Right kidney (tissue), 1 donor: ENCODE measurements around the gene NAA60.
"Not testable (repeated sequence)": the region's sequence is repeated elsewhere in the genome, so short reads cannot be mapped to it uniquely, and the experiment has no call there.

Experiments
- DNase-seq: peaks from one replicate; pipeline ENCODE4 v3.0.0-alpha.2; 2016

The NAA60 gene

GRCh38 chr16:3509470-3509928 lies 66.0 kb downstream of the NAA60 start:
- no peak for DNase-seq

DNA sequence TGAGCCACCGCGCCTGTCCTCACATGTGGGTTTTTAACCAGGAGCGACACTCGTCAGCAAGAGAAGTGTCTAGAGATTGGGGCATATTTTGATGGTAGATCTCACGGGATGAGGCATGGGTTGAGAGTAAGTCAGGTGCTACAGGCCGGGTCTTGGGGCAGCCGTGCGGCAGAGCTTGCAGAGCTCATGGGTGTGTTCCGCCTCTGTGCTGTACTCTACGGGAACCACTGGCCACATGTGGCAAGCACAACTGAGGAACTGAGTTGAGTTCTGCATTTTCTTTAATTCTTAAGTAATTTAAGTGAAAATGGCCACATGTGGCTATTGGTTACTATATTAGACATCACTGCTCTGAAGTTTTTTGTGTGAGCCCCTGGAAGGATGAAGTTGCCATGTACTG lies 66.9 kb downstream of the NAA60 start:
- no peak for DNase-seq

DNA sequence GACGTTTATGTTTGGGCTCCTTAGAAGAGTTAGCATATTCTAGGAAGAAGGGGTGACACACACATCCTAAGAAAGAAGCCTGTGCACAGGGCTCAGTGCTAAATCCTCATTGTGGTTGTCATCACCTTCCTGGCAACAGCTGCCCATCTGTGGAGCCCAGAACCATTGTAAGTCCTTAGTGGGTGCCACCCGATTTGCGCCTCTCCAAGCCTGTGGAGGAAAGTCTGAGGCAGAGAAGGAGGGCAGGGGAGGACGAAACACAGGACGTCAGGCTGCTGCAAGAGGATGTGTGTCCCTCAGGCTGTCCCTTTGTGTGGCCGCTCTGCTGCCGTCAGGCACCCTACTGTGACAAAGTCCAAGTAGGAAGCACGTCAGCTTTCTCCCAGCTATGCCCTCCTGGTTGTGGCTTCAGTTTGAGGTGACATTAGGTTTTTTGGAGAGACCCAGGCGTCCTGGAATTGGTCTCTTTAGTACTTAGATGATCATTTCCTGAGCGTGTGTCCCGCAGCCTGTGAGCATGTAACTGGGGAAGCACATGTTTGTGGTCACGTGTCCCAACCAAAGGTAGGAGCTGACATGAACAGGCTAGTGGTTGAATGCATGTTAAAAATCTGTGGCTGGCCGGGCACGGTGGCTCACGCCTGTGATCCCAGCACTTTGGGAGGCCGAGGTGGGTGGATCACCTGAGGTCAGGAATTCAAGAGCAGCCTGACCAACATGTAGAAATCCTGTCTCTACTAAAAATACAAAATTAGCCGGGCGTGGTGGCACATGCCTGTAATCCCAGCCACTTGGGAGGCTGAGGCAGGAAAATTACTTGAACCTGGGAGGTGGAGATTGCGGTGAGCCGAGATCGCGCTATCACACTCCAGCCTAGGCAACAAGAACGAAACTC lies 68.1 kb downstream of the NAA60 start:
- DNase-seq = no peak

DNA sequence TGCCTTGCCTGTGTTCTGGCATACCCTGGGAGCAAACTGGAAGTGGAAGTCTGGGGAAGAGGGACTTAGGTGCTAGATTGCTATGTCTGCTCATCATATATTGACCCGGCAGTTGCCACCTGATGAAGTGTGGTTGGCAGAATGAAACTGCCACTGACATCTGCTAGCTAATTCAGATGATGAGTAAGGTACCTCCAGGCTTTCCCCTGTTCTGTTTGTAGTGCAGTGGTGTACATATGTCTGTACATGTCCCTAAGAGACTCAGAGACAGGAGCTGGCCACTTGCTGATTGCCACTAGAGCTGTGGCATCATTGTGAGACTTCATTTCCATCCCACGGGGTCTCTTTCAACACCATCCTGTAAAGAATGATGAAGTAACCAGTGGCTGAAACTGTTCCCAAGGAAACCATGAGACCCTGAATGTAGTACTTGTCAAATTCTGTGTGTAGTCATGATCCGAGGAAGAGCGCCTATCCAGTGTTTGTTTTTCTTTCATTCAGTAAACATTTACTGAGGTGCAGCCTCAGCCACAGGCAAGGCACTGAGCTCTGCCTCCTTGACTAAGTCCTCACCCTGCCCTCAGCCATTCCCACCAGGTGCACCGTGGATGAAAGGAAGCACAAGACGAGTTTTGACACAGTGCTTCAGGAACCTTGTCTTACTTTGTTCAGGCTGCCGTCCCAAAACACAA lies 70.6 kb downstream of the NAA60 start:
- DNase-seq = no peak

- no peak for DNase-seq
Observed at GRCh38 chr16:3514621-3515020, 71.1 kb downstream of the NAA60 start.

- no peak for DNase-seq
Observed at GRCh38 chr16:3515897-3516296, 72.4 kb downstream of the NAA60 start.

DNA sequence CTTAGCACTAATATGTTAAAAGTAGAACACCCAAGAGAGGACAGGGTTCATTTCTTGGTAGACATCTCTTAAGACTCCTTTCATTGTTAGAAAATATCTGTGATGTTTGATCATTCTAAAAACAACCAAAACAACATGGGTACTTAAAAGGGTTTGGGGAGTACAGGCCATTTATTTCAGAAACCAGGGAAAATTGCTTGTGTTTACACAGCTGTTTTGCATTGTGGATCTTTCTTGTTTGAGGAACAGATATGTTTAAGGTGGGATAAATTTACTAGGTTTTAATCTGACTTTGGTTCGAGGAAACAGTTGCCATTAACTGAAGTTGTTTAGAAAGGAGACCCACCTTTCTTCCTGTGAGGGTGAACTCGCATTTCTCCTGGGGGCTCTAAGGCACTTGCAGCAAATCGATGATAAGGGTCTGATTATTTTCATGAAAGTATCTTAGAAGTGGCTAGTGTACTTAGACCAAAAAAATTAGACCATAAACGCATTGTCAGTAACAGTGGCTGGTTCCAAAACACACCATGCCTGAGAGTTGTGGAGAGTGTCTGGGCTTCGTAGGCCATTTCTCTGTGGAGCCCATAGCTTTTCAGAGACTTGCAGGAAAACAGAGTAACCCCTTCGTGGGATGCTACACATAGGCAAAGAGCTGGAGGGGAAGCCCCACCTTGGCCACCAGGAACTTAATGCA lies 75.0 kb downstream of the NAA60 start:
- no peak for DNase-seq

GRCh38 chr16:3518986-3519348 lies 75.5 kb downstream of the NAA60 start:
- no peak for DNase-seq

DNA sequence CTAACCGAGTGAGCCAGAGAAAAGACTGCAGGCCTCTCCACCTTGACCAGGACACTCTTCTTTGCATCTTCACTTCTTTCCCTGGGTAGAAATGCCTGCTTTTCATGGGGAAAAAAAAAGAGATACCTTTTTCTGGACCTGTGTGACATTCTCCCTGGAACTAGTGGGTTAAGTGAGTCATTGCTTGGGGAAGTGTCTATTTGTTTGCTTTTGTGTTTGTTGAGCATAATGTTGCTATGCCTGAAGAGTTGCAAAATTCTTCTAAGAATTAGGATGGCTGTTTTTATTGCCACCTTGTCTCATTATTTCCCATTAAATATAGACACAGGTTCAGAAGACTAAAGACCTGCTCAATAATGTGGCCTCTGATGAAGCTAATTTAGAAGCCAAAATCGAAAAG lies 76.1 kb downstream of the NAA60 start:
- DNase-seq = no peak

DNA sequence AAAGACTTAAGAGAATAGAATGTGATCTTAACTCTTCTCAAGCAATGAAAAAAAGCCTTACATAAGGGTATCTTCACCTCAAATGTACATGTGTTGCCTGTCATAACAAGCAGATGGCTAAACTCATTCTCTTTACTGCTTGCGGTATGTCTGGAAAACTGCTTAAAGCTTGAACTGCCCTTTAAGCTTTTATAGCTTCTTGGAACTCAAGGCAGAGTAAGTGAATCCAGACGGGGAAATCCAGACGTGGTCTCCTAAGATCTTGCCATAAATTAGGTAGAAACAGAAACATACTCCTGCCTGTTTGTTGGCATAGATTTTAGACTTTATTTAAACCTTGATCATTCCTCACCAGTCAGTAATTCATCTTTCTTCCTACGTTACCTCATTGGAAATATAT lies 76.9 kb downstream of the NAA60 start:
- no peak for DNase-seq

GRCh38 chr16:3520841-3521240 lies 77.4 kb downstream of the NAA60 start:
- DNase-seq = peak; percentile 37

GRCh38 chr16:3523281-3523680 lies 79.8 kb downstream of the NAA60 start:
- no peak for DNase-seq

DNA sequence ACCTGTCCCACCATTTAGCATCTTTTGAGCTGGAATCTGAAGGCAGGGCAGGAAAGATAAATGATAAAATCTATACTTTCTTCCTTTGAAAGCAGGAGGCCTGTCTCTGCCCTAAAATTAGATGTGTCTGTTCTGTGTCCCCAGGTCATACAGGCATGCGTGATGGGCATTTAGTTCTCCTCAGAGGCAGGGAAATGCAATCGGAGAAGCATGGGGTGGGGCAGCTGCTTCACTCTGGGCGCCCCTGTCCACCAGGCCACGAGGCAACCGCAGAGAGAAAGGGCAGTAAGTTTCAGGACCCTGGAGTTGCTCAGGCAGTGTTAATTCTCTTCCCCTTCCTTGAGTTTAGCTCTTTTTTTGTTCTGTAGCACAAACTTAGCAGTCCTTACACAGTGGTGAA lies 82.5 kb downstream of the NAA60 start:
- DNase-seq = no peak

DNA sequence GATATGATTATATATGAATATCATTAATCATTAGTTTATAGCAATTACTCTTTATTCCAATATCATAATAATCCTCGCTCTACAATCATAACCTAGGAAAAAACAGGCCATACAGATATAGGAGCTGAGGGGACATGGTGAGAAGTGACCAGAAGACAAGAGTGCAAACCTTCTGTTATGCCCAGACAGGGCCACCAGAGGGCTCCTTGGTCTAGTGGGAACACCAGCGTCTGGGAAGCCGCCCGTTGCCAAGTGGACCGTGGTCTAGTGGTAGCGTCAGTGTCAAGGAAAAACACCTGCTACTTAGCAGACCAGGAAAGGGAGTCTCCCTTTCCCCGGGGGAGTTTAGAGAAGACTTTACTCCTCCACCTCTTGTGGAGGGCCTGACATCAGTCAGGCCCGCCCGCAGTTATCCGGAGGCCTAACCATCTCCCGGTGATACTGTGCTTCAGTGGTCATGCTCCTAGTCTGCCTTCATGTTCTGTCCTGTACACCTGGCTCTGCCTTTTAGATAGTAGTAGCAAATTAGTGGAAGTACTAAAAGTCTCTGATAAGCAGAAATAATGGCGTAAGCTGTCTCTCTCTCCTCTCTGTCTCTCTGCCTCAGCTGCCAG lies 83.8 kb downstream of the NAA60 start:
- not testable (repeated sequence) for DNase-seq

DNA sequence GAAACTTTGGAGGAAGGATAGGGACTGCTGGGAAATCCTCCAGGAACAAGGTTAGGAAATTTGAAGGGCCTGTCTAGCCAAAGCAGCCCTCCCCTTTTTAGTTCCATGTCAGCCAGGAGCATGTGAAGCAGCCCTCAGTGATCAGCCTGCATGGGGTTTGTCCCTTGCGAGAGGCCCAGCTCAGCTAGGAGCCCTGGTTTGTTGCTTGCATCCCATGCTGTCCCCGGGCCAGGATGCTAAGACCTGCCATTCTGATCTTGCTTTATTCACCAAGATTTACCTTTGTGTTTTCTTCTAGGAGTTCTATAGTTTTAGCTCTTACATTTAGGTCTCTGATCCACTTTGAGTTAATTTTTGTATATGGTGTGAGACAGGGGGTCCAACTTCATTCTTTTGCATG lies 84.9 kb downstream of the NAA60 start:
- no peak for DNase-seq

- DNase-seq = no peak
Observed at GRCh38 chr16:3529175-3529574, 85.7 kb downstream of the NAA60 start.

DNA sequence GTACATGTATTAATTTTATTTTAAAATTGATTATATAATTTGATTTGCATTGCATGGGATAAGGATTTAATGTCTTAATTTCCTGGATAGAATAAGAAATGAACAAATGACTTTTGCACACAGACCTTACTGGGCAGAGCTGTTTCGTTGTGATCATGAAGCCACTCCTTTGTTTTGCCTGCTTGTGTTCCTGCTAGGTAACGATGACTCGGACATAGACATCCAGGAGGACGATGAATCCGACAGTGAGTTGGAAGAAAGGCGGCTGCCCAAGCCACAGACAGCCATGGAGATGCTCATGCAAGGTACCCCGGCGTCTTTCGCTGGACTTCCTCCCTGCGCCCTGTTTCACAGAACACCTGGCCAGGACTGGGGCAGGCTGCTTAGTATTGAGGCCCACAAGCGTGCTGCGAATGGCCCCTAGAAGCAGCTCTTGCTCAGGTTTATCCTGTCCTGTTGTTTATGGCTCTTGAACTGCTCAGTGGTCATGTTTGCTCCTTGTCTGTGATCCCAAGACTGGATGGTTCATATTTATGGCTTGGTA lies 87.0 kb downstream of the NAA60 start:
- no peak for DNase-seq

DNA sequence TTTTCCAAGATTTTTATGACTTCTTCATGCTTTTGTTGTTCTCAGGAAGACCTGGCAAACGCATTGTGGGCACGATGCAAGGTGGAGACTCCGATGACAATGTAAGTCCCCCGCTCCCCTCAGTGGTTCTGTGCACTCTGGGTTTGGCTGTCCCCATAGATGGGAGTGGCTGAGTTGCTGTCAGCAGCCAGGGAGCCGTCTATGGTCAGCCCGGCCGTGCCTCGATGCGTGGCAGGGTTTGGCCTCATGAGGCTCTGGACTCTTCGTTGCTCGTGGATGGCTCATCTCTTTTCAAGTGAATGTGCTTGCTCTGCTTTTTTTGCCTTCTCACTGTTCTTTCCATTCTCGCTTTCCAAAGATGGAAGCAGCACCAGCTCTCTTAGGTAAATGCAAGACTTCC lies 89.3 kb downstream of the NAA60 start:
- no peak for DNase-seq

DNA sequence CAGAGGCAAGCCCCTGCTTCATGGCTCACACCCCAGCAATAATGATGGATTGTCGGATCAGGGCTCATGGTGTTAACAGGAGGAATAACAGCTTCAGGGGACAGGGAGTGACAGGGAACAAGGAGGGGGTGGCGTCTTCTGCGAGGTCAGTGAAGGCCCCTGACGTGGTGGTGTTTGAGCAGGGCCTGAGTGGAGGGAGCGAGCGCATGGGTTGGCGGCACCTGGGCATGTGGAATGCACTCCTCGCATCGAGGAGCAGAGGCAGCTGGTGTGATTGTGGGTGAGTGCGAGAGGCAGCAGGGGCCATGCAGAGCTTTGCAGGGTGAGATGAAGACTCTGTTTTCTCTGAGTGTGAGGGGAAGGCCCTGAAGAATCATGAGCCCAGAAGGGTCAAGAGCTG lies 90.6 kb downstream of the NAA60 start:
- no peak for DNase-seq

DNA sequence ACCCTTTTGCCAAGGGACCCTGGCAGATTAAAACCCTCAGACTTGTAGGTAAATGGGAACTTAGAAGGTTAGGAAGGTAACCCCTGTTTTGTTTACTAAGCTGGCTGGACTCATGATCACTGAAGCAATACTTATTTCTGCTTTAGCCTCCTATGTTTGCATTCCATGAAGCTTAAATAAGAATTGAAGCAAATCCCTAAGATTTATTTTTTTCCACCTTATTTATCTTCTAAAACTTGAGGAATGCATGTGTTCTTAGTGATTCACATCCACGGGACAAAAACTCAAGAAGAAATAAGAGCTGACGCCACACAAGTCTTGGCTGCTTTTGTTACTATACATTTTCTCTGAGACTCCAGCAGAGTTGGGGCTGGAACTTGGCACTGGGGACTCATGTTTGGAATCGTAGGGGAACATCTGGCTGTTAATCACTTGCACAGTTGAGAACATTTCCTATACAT lies 92.8 kb downstream of the NAA60 start:
- no peak for DNase-seq
